Heart left ventricle (tissue), 13 donors: Measurements from ENCODE around the gene BTAF1.

Source experiments
- POLR2A ChIP-seq, 2 donors: fragments of 450-650 bp; IDR thresholded peaks; one replicate each; pipeline ENCODE4 v1.6.1; 2017; ENCODE audit warnings: antibody characterized with exemption in 2 of 2, mild to moderate bottlenecking in 2 of 2, moderate library complexity in 2 of 2
- TF ChIP-seq, protein P1 (sequence below), 12 donors: fragments of 200-600 bp; sonication (generic) in 4 of 12; IDR thresholded peaks; one replicate each; pipeline versions ENCODE4 v1.5.0 to v1.8.0; 2018 to 2022; ENCODE audit warnings: antibody characterized with exemption in 12 of 12, mild to moderate bottlenecking in 5 of 12
- donor health status: ischemic (EF 13 %, LVEDD 7.1; RV severe dilation, severe dysfunction).
- donor health status: DM: no; HTN: yes; CAD: no.
- donor health status: DM: no; HTN: no; CAD: no.
- donor health status: ischemic (EF 25% LVEDD 6.9; RV normal size, moderate dysfunction).
- donor health status: ischemic (EF 25% LVEDD 5.7; RV mildly dilated, moderate dysfunction).
- donor health status: ischemic (EF 35%, LVEDD 5.7; RV mildly dilated, moderate dysfunction).
- donor health status: nonischemic (EF 11% LVEDD 7.7; RV severe dilation, severe dysfunction).
- donor health status: DM: yes; HTN: yes; CAD: no.
- donor health status: PGD.
- donor health status: ischemic (EF 29% LVEDD 5.4; RV normal size, mild dysfunction).
- donor health status: nonischemic (EF 23%, LVEDD 6.1; RV moderate dilation, normal function).

DNA sequence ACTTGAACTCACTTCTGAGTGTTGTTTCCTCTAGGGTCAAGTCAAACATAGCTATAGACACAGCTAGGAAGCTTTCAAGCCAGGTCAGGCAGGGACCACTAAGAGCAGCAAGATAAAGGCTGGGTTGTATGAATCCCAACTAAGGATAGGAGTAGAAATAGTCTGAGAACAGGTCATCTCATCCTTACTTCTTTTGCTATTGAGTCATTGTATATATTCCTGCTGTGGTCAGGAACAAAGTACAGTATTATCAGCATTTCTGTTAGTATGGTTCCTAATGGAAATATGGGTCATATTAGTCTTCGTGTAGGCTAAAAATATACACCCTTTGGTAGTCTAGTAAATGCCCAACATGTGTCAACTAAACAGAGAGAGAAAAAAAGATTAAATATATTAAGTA is 145.3 kb downstream of the BTAF1 start:
- TF ChIP-seq, protein P1, sequence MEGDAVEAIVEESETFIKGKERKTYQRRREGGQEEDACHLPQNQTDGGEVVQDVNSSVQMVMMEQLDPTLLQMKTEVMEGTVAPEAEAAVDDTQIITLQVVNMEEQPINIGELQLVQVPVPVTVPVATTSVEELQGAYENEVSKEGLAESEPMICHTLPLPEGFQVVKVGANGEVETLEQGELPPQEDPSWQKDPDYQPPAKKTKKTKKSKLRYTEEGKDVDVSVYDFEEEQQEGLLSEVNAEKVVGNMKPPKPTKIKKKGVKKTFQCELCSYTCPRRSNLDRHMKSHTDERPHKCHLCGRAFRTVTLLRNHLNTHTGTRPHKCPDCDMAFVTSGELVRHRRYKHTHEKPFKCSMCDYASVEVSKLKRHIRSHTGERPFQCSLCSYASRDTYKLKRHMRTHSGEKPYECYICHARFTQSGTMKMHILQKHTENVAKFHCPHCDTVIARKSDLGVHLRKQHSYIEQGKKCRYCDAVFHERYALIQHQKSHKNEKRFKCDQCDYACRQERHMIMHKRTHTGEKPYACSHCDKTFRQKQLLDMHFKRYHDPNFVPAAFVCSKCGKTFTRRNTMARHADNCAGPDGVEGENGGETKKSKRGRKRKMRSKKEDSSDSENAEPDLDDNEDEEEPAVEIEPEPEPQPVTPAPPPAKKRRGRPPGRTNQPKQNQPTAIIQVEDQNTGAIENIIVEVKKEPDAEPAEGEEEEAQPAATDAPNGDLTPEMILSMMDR (IDR thresholded peaks at IDR 0.05) = no peak
- TF ChIP-seq POLR2A (IDR thresholded peaks at IDR 0.05) = no peak
